Kidney epithelial cell (primary cell): ENCODE results near the gene ABCA2. TPM values are rescaled to one million over a fixed set of nuclear protein-coding genes. Genes with fewer than 3 reads are reported as not detected.

Experiments used
- DNase-seq: peaks from one replicate; pipeline ENCODE4 v3.0.0-alpha.2; 2010; ENCODE audit warnings: low read depth
- H3K27me3 ChIP-seq: 2 replicates; pipeline ENCODE4 v1.6.0; 2011; ENCODE audit warnings: low read length; ENCODE audit not compliant: control insufficient read depth, insufficient read depth
- H3K36me3 ChIP-seq: 2 replicates; pipeline ENCODE4 v1.5.1; 2011; ENCODE audit warnings: low read length; ENCODE audit not compliant: control insufficient read depth, insufficient read depth
- H3K4me3 ChIP-seq: 2 replicates; pipeline ENCODE4 v1.5.1; 2011; ENCODE audit warnings: low read depth, mild to moderate bottlenecking, control low read depth, low read length
- total RNA-seq: library from RNA; depleted of rRNA; stranded (reverse); fragments of >200 nt; gene quantifications from 2 replicates; pipeline ENCODE4 v1.2.3, GENCODE V29; 2015
- TF ChIP-seq, protein P1 (sequence below): IDR thresholded peaks from 2 replicates; pipeline ENCODE4 v1.5.1; 2011; ENCODE audit warnings: mild to moderate bottlenecking, moderate library complexity, low read length, control low read depth, inconsistent platforms; ENCODE audit not compliant: insufficient read depth, poor library complexity, severe bottlenecking

The ABCA2 gene
- total RNA-seq, 1 donor from 2014 or later, result 5.3 TPM

DNA sequence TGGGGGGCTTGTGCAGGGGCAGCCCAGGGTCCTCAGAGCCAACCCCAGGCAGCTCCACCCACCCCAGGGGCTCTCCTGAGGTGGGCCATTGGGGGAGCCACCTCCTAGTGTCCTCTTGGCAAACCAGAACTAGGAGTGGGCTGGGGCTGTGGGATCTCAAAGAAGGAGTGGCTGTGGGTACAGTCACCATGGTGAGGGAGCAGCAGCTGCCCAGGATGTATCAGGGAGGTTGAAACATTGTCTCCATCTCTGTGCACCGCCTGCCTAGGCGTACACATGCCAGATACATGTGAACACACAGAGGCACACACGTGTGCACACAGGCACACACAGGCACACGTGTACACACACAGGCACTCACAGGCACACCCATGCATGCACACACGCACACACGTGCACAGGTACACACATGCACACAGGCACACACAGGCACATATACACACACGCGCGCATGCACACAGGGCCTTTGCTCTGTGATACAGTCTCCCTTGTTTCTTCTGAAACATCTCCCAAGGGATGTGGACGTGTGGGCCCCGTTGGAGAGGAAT lies 65.3 kb downstream of the ABCA2 start:
- Histone ChIP-seq H3K27me3 (peaks cover 5% of the 10 kb centered on the region), H3K36me3 (no peaks in the 10 kb centered on the region), H3K4me3 (no peak overlapping the region)
- DNase-seq, result no peak
- TF ChIP-seq, protein P1, sequence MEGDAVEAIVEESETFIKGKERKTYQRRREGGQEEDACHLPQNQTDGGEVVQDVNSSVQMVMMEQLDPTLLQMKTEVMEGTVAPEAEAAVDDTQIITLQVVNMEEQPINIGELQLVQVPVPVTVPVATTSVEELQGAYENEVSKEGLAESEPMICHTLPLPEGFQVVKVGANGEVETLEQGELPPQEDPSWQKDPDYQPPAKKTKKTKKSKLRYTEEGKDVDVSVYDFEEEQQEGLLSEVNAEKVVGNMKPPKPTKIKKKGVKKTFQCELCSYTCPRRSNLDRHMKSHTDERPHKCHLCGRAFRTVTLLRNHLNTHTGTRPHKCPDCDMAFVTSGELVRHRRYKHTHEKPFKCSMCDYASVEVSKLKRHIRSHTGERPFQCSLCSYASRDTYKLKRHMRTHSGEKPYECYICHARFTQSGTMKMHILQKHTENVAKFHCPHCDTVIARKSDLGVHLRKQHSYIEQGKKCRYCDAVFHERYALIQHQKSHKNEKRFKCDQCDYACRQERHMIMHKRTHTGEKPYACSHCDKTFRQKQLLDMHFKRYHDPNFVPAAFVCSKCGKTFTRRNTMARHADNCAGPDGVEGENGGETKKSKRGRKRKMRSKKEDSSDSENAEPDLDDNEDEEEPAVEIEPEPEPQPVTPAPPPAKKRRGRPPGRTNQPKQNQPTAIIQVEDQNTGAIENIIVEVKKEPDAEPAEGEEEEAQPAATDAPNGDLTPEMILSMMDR, result no peak

DNA sequence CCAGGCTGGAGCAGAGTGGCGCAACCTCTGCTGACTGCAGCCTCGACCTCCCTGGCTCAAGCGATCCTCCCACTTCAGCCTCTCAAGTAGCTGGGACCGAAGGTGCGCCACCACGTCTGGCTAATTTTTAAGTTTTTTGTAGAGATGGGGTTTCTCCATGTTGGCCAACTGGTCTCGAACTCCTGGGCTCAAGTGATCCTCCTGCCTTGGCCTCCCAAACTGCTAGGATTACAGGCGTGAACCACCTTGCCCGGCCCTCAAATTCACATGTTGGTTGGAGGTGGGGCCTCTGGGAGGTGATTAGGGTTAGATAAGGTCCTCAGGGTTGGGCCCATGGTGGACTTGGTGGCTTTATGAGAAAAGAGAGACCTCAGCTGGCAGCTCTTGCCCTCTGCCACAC lies 65.9 kb downstream of the ABCA2 start:
- TF ChIP-seq, protein P1, result no peak
- Histone ChIP-seq H3K36me3 (no peaks in the 10 kb centered on the region), H3K27me3 (peaks cover 5% of the 10 kb centered on the region), H3K4me3 (no peak overlapping the region)
- DNase-seq, result no peak

DNA sequence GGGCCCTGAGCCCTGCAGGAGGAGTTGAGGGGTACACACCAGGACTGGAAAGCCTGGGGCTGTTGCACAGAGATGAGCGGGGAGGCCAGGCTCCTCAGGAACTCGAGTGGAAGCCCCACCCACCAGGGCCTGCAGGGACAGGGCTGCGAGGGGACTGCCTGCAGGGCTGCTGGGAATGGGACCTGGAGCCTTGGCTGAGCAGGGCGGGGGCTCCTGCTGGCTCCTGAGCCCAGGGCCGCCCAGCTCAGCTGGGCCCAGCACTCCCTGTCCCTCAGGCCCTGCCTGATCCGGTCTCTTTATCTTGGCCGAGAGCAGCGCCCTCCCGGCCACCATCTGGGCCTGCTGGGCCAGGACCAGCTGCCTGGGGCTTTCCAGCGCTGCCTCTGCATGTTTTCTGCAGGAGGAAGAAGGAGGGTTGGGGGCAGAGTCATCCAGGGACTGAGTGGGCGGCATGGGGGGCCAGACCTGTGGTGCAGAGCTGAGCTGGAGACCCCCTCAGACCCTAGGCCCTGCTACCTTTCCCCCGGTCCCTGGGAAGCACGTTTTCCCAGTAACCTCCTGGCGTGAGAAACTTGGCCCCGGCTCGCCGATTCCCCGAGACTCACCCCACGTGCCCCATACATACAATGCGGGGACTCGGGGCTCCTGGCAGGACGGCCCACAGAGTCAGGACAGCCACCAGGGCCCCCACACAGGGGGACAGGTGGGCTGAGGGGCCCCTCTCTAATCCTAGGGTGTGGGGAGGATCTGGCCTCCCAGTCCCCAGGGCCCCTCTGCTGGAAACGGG lies 66.6 kb downstream of the ABCA2 start:
- TF ChIP-seq, protein P1, result no peak
- Histone ChIP-seq H3K4me3 (no peak overlapping the region), H3K36me3 (no peaks in the 10 kb centered on the region), H3K27me3 (peaks cover 5% of the 10 kb centered on the region)
- DNase-seq, result no peak

DNA sequence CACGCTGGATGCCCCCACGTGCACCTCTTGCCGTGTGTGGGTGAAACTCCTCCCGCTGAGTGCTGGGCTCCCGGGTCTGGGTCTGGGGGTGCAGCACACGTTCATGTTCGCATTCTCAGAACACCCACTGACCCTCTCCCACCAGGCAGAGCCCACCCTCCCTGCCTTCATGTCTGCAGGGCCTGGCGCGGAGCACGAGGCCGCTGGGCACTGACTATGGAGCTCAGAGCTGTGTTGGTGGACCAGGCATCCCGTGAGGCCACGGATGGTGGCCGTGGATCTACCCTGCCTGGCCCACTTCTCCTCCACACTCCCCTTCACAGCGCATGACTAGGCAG lies 67.1 kb downstream of the ABCA2 start:
- peaks cover 4% of the 10 kb centered on the region for H3K27me3 ChIP-seq
- H3K36me3 ChIP-seq, result no peaks in the 10 kb centered on the region
- H3K4me3 ChIP-seq, result no peak overlapping the region
- DNase-seq, result no peak
- TF ChIP-seq, protein P1, result no peak

DNA sequence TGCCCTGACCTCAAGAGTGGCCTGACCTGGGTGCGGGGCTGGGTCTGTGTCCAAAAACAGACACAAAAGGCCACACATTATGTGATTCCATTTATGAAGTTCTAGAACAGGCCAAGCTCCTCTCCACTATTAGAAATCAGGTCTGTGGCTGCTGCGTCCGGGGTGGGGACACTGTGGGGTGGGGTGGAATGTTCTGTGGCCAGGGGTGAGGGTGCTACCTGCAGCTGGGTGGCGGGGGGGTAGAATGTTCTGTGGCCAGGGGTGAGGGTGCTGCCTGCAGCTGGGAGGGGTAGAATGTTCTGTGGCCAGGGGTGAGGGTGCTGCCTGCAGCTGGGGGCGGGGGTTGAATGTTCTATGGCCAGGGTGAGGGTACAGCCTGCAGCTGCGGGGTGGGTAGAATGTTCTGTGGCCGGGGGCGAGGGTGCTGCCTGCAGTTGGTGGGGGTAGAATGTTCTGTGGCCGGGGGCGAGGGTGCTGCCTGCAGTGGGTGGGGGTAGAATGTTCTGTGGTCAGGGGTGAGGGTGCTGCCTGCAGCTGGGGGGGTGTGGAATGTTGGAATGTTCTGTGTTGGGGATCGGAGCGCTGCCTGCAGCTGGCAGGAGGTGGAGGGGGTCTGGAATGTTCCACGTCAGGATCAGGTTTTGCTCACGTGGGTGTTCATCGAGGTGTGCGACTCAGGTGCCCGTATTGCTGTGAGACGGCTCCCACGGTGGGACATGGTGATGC lies 67.7 kb downstream of the ABCA2 start:
- TF ChIP-seq, protein P1, result no peak
- H3K36me3 ChIP-seq, result no peaks in the 10 kb centered on the region
- no peak overlapping the region for H3K4me3 ChIP-seq
- no peak for DNase-seq
- H3K27me3 ChIP-seq, result peaks cover 3% of the 10 kb centered on the region
